ENCODE measurements around the gene LMX1A.

DNA sequence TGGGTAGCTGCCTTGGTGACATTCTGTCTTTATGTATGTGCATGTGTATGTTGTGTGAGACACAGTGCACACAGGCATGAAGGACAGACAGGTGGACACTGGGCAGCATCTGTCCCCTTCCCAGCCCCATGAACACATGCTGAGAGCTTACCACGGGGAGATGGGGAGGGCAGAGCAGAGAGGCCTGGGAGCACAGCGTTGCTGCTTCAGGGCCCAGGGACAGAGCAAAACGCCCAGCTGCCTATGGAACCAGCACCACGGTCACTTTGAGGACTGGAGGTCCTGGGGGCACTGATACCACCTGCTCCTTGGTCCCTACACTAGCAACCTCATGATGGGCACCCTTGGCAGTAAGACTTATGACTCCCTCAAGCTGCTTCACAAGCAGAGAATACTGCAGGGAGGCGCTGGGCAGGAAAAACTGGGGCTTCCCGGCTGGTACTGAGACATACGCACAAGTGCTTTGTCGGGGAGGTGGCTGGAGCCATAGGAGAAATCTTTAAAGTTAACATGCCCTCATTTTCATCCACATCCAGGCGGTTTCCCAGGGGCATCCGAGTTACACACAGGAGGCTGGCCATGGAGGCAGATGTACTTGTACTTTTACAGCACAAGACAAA is 40.3 kb downstream of the LMX1A start:
- TF ChIP-seq, protein P1, sequence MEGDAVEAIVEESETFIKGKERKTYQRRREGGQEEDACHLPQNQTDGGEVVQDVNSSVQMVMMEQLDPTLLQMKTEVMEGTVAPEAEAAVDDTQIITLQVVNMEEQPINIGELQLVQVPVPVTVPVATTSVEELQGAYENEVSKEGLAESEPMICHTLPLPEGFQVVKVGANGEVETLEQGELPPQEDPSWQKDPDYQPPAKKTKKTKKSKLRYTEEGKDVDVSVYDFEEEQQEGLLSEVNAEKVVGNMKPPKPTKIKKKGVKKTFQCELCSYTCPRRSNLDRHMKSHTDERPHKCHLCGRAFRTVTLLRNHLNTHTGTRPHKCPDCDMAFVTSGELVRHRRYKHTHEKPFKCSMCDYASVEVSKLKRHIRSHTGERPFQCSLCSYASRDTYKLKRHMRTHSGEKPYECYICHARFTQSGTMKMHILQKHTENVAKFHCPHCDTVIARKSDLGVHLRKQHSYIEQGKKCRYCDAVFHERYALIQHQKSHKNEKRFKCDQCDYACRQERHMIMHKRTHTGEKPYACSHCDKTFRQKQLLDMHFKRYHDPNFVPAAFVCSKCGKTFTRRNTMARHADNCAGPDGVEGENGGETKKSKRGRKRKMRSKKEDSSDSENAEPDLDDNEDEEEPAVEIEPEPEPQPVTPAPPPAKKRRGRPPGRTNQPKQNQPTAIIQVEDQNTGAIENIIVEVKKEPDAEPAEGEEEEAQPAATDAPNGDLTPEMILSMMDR (IDR thresholded peaks at IDR 0.05; ENCODE audit: low read depth, low read length) = no peak
- TF ChIP-seq MYC (IDR thresholded peaks at IDR 0.05; ENCODE audit: low read depth, low read length) = no peak
- no peak for TF ChIP-seq POLR2A (IDR thresholded peaks at IDR 0.05; ENCODE audit: extremely low read depth, insufficient read length)
- TF ChIP-seq, protein P2, sequence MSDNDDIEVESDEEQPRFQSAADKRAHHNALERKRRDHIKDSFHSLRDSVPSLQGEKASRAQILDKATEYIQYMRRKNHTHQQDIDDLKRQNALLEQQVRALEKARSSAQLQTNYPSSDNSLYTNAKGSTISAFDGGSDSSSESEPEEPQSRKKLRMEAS (IDR thresholded peaks at IDR 0.05; ENCODE audit: low read depth, low read length) = no peak

Measured in NB4 (cell line).